ENCODE results near the gene TIGAR.

The TIGAR gene

DNA sequence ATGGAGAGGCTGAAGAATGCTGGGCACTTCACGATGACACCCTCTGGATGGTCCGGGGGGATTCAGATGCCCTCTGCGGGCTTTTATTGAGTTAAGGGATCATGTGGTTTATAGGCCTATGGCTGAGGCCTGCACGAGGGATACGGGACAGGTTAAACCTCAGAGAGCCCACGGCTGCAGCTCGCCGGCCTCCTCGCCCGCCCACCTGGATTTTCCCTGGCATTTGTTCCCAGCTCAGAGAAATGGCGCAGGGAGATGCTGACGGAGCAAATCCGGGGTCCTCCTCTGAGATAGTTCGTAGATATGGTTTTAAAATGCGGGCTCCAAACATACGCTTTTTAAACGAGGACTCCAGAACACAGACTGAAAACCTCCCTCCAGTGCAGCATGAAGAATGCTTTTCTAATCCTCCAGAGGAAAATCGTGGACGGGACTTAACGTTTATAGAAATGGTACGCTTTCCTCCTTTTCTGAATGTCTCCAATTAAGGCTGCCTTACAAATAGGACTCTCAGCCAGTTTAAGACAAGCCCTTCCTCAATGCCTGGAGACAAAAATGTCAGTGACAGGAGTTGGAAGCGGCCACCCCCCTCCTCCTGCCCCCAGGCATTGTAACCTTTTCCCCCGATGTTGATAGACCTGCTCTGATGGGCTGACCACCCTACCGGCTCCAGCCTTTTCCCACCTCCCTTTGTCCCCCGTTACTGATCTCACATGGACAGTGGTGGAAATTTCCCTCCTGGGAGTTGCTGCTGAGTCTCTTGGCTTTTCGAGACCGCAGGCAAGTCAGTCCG is 30.8 kb upstream of the TIGAR start:
- DNase-seq: no peak
- Histone ChIP-seq H3K4me1 (no peaks in the 10 kb centered on the region), H3K27me3 (peaks cover 98% of the 10 kb centered on the region)

DNA sequence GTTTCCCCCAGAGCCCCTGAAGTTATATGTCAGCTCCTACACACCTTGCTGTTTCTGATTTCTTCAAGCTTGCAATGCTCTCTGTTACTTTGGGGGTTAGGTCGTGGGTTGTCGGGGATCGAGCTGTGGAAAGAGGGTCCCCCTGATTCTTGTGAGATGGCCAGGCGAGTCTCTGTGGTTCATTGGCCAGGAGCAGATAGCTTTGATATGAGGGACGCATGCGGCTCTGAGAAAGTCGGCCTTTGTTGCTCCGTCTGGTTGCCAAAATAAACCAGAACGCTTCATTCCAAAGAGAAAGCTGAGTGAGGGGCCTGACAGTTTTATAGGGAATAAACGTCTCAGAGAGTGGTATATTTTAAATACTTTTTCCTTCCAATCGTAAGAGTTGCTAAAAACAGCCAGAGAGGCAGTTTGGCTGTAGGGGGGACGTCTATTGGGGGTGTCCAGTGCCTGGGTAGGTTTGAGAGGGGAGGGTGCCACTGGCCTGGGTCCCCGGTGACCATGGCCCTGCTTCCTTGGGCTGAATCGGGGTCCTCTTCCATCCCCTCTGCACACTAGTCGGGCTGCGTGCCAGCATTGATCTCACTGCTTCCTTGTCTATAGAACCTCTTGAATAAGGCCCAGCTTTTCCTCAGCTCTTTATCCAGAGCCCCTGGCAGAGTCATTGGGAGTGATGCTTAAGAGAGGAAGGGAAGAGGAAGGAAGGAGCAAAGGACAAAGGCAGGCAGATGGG is 28.5 kb upstream of the TIGAR start:
- H3K4me1 ChIP-seq: no peaks in the 10 kb centered on the region
- H3K27me3 ChIP-seq: peaks cover 97% of the 10 kb centered on the region
- no peaks in the 10 kb centered on the region for H3K9me3 ChIP-seq
- DNase-seq: no peak
- no peaks in the 10 kb centered on the region for H3K36me3 ChIP-seq
- H3K4me3 ChIP-seq (ENCODE audit: low read depth, low read length): no peak overlapping the region
- TF ChIP-seq, protein P1, sequence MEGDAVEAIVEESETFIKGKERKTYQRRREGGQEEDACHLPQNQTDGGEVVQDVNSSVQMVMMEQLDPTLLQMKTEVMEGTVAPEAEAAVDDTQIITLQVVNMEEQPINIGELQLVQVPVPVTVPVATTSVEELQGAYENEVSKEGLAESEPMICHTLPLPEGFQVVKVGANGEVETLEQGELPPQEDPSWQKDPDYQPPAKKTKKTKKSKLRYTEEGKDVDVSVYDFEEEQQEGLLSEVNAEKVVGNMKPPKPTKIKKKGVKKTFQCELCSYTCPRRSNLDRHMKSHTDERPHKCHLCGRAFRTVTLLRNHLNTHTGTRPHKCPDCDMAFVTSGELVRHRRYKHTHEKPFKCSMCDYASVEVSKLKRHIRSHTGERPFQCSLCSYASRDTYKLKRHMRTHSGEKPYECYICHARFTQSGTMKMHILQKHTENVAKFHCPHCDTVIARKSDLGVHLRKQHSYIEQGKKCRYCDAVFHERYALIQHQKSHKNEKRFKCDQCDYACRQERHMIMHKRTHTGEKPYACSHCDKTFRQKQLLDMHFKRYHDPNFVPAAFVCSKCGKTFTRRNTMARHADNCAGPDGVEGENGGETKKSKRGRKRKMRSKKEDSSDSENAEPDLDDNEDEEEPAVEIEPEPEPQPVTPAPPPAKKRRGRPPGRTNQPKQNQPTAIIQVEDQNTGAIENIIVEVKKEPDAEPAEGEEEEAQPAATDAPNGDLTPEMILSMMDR (IDR thresholded peaks at IDR 0.05; ENCODE audit: low read depth, low read length): no peak

More for the DNA sequence above, 30.8 kb upstream of the TIGAR start:
- Histone ChIP-seq H3K9me3 (no peaks in the 10 kb centered on the region), H3K36me3 (no peaks in the 10 kb centered on the region), H3K4me3 (ENCODE audit: low read depth, low read length) (no peak overlapping the region)
- TF ChIP-seq, protein P1 (IDR thresholded peaks at IDR 0.05; ENCODE audit: low read depth, low read length): no peak

DNA sequence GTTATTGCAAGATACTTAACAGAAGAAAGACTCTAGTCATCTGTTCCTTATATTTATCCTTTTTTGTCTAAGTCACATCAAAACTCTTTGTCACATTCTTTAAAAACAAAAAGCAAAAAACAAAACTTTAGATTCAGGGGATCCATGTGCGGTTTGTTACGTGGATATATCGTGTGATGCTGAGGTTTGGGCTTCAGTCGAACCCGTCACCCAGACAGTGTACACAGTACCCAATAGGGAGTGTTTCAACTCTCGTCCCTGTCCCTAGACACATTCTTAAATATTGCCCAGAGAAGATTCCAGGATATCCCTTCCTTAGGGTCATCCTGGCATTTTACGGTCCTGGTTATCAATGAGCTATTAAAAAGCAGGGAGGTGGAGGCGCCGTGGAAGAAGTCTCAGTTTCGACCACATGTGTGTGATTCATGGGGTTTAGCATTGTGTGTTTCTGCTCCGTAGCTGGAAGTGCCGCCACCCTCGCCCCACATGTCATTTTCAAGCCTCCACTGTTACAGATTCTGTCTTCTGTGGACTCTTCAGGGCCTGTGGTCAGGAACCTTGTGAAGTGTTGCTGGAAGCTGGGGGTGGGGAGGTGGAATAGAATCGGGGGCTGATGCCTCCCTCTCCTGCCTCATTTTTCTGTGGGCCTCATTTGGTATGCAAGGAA is 27.6 kb upstream of the TIGAR start:
- Histone ChIP-seq H3K4me1 (no peaks in the 10 kb centered on the region), H3K4me3 (ENCODE audit: low read depth, low read length) (no peak overlapping the region), H3K36me3 (no peaks in the 10 kb centered on the region), H3K27me3 (peaks cover 99% of the 10 kb centered on the region), H3K9me3 (no peaks in the 10 kb centered on the region)
- no peak for DNase-seq
- TF ChIP-seq, protein P1 (IDR thresholded peaks at IDR 0.05; ENCODE audit: low read depth, low read length): no peak

DNA sequence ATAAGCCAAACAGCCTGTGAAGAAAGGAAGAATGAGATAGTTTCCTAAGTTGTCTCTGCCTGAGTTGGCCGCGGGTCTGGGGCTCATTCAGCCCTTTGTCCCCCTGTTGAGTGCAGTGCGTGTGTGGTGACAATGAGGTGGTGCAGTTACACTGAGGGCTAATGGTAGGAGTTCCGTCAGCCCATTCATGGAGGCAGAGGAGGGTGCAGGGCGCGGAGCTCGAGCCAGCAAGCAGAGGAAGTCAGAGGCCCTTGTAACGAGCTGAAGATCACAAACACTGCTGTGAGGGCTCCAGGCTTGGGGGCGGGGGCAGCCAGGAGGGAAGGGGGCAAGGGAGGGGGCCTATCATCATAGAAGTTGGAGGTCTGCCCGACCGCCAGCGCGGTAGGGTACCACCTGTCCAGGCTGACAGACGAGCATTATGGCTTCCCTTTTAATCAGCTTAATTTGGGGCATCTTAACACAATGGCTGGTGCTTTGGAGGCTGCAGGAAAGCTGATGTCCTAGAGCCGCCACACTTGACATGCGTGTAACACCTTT is 27.0 kb upstream of the TIGAR start:
- no peaks in the 10 kb centered on the region for H3K9me3 ChIP-seq
- H3K4me1 ChIP-seq: no peaks in the 10 kb centered on the region
- no peak for DNase-seq
- no peak overlapping the region for H3K4me3 ChIP-seq (ENCODE audit: low read depth, low read length)
- peaks cover 99% of the 10 kb centered on the region for H3K27me3 ChIP-seq
- H3K36me3 ChIP-seq: no peaks in the 10 kb centered on the region
- TF ChIP-seq, protein P1 (IDR thresholded peaks at IDR 0.05; ENCODE audit: low read depth, low read length): no peak

DNA sequence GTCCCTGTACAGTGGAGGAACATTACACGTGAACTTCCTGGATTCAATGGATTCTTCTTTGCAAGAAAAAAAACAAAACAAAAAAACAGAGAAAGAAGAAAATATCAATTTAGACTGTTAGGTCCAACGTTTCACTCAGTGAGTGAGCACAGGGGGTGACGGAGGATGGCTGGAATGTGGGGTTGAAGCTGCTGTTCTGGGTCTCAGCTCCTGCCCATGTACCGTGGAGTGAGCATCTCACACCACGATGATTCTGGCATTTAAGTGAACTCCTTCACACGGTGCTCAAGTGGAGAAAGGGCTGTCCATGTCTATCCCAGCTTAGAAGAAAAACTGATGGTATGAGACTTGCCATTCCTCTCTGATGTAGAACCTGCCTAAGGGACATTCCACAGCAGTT is 24.3 kb upstream of the TIGAR start:
- TF ChIP-seq, protein P1 (IDR thresholded peaks at IDR 0.05; ENCODE audit: low read depth, low read length): no peak
- DNase-seq: no peak
- no peaks in the 10 kb centered on the region for H3K4me1 ChIP-seq
- no peaks in the 10 kb centered on the region for H3K36me3 ChIP-seq
- H3K27me3 ChIP-seq: peaks cover 97% of the 10 kb centered on the region
- H3K4me3 ChIP-seq (ENCODE audit: low read depth, low read length): no peak overlapping the region
- no peaks in the 10 kb centered on the region for H3K9me3 ChIP-seq
